GM06990 (cell line): Measurements from ENCODE around the gene DCD.

Experiments
- DNase-seq: peaks from one replicate; pipeline ENCODE4 v3.0.0-alpha.2; 2011; ENCODE audit not compliant: insufficient read length; ENCODE audit errors: extremely low read depth
- H3K27me3 ChIP-seq: replicated peaks from 2 replicates; pipeline ENCODE4 v1.6.0; 2011; ENCODE audit warnings: low read length; ENCODE audit not compliant: control insufficient read depth, insufficient read depth
- H3K36me3 ChIP-seq: 2 replicates; pipeline ENCODE4 v1.5.1; 2011; ENCODE audit warnings: low read length; ENCODE audit not compliant: control insufficient read depth, insufficient read depth
- H3K4me3 ChIP-seq: replicated peaks from 2 replicates; pipeline ENCODE4 v1.5.1; 2011; ENCODE audit warnings: low read depth, mild to moderate bottlenecking, control low read depth, low read length
- TF ChIP-seq, protein P1 (sequence below): IDR thresholded peaks from 2 replicates; pipeline ENCODE4 v1.5.1; 2011; ENCODE audit warnings: low read length, control low read depth, mild to moderate bottlenecking, inconsistent platforms; ENCODE audit not compliant: insufficient read depth, poor library complexity, severe bottlenecking

DCD gene

DNA sequence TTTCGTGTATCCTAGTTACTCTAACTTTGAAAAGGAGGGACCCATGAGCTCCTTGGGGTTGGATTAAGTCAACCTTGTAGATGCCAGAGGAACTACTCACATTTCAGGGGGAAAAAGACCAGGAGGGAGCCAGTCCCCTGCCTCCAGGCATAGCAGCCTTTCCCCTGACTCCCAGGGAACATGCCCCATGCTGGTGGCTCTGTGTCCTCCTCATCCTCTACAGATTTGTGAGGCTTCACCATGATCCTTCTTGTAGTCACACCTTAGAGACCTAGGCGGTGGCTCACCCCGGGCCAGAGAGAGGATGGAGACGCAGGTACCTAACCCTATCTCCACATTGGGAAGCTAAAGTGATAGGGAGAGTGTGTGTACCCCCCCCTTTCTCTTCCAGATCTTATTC, 43.7 kb downstream of the DCD start:
- no peak for DNase-seq
- Histone ChIP-seq H3K27me3 (peaks cover 3% of the 10 kb centered on the region), H3K4me3 (no peak overlapping the region), H3K36me3 (no peaks in the 10 kb centered on the region)
- TF ChIP-seq, protein P1, sequence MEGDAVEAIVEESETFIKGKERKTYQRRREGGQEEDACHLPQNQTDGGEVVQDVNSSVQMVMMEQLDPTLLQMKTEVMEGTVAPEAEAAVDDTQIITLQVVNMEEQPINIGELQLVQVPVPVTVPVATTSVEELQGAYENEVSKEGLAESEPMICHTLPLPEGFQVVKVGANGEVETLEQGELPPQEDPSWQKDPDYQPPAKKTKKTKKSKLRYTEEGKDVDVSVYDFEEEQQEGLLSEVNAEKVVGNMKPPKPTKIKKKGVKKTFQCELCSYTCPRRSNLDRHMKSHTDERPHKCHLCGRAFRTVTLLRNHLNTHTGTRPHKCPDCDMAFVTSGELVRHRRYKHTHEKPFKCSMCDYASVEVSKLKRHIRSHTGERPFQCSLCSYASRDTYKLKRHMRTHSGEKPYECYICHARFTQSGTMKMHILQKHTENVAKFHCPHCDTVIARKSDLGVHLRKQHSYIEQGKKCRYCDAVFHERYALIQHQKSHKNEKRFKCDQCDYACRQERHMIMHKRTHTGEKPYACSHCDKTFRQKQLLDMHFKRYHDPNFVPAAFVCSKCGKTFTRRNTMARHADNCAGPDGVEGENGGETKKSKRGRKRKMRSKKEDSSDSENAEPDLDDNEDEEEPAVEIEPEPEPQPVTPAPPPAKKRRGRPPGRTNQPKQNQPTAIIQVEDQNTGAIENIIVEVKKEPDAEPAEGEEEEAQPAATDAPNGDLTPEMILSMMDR = no peak

DNA sequence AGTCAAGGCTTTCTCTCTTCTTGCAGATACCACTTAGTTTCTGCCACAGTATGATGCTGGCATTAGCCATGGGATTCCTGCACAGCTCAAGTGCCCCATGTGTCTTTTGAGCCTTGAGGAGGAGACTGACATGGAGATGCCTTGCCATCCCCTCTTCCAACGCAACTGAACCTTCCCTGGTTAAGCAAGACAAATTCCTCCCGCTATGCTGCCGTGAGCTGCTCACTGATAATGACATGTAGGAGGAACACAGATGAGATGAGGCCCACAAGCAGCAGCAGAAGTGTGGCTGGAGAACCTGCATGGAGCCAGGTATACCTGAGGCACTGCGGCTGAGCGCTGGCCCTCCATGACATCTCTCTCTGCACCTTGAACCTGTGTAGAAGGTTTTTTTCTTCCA, 44.3 kb downstream of the DCD start:
- no peak for DNase-seq
- TF ChIP-seq, protein P1 = no peak
- Histone ChIP-seq H3K36me3 (no peaks in the 10 kb centered on the region), H3K4me3 (no peak overlapping the region), H3K27me3 (peaks cover 3% of the 10 kb centered on the region)

DNA sequence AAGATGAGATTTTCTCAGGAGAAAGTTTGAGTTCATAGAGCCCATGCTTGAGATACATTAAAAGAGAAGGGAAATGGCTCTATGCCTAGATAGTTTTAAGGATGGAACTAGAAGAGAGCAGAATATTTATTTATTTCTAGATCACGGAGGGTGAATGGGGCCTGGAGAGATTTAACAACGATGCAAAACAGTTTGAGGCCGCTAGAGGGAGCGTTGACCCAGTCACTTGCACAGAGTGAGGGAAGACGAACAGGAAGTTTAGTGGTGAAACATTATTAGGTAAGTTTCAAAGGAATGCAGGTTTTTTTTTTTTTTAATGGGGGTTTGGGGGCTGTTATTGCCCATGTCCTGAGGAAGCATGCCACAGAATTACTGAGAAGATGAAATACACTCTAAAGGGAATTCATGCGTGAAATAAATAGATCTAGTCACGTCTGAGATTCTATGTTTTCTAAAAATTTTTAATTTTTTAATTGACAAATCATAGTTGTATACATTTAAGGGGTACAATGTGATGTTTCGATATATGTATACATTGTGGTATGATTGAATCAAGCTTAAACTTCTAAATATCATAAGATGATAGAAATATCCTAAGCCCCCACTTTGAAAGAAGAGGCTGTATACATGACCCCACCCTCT, 44.9 kb downstream of the DCD start:
- no peak overlapping the region for H3K4me3 ChIP-seq
- DNase-seq = no peak
- H3K27me3 ChIP-seq = peaks cover 3% of the 10 kb centered on the region
- TF ChIP-seq, protein P1 = peak; percentile 90
- H3K36me3 ChIP-seq = no peaks in the 10 kb centered on the region

DNA sequence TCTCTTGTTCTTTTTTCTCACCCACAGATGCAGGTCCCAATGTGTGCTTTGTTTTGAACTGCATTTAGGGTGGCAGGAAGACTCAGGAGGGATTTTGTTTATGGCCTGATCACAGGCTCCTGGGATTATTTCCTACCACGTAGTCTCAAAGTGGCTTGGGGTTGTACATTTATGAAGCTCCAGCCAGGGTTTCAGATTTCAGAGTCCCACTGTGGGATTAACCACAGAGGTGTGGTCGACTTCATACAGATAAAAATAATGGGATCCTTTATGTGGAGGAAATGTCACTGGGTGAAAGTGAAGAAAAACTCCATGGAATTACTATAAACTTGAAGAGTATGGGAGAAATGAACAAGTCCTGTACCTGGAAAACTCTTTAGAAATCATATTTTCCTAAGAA, 45.5 kb downstream of the DCD start:
- TF ChIP-seq, protein P1 = no peak
- H3K27me3 ChIP-seq = peaks cover 3% of the 10 kb centered on the region
- H3K36me3 ChIP-seq = no peaks in the 10 kb centered on the region
- H3K4me3 ChIP-seq = no peak overlapping the region
- DNase-seq = no peak

DNA sequence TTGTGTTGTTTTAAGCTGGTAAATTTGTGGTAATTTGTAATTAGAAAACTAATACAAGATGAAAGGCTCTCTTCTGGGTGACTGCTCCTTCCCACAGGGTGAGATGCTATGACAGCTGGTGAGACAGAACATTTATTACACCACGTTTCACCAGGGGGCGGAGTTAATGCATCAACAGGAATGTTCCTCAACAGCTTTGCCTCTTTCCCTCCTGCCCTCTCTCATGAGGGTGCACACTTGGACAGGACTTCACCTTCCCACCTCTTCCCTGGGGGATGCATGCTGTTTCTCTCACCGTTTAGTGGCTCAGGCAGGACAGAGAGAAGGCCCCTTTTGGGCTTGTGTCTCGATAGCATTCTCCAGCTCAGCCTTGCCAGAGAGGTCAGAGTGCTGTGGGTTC, 46.3 kb downstream of the DCD start:
- no peaks in the 10 kb centered on the region for H3K36me3 ChIP-seq
- H3K27me3 ChIP-seq = peaks cover 3% of the 10 kb centered on the region
- TF ChIP-seq, protein P1 = peak; percentile 0
- H3K4me3 ChIP-seq = no peak overlapping the region
- DNase-seq = no peak

DNA sequence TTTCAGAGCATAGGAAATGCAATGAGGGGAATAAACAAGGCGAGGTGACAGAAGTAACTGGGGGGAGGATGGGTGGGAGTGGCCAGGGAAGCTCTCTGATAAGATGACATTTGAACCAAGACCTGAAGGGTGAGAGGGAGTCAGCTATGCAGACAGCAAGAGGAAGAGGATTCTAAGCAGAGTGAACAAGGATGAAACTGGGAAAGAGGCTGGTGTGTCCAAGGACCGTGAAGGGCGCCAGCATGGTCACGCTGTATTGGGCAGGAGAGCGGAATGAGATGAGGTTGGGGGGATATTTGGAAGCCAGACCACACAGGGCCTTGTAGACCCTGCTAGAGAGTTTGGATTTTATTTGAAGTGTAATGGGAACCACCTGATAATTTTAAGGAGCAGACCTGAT, 49.2 kb downstream of the DCD start:
- Histone ChIP-seq H3K27me3 (peaks cover 2% of the 10 kb centered on the region), H3K4me3 (no peak overlapping the region), H3K36me3 (no peaks in the 10 kb centered on the region)
- TF ChIP-seq, protein P1 = no peak
- DNase-seq = no peak
